ENCODE measurements around the gene SEMA6A. TPM values are rescaled to one million over a fixed set of nuclear protein-coding genes. Genes with fewer than 3 reads are reported as not detected.

SEMA6A gene
- total RNA-seq, 1 experiment from 2014 or later = not detected

GRCh38 chr5:116518423-116518822 lies 56.2 kb downstream of the SEMA6A start:
- DNase-seq = no peak
- H3K4me3 ChIP-seq = no peak overlapping the region
- H3K27me3 ChIP-seq = peaks cover 2% of the 10 kb centered on the region; the same call in 1 of the 2 replicates
- H3K36me3 ChIP-seq = no peaks in the 10 kb centered on the region
- H3K9me3 ChIP-seq = no peaks in the 10 kb centered on the region

DNA sequence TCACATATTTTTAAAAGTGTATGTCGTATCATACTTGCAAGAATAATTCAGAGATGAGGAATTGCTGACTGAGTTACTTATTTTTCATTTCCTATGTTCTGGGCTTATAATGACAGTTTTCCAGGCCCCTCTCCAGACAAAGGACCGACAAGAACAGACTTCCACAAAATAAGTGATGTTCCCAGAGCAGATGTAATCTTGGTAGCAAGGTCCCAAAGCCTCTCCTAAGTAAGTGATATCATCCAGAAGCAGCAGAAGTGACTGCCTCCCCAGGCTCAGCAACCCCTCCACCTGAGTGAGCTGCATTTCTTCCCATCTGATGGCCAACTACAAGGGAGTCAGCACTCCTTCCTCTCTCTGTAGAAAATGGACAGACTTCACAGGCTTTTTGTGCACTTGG lies 57.1 kb downstream of the SEMA6A start:
- DNase-seq = no peak
- H3K9me3 ChIP-seq = no peaks in the 10 kb centered on the region
- H3K4me3 ChIP-seq = no peak overlapping the region
- peaks cover 2% of the 10 kb centered on the region; the same call in 1 of the 2 replicates for H3K27me3 ChIP-seq
- no peaks in the 10 kb centered on the region for H3K36me3 ChIP-seq

GRCh38 chr5:116516021-116516420 lies 58.6 kb downstream of the SEMA6A start:
- no peaks in the 10 kb centered on the region for H3K36me3 ChIP-seq
- no peaks in the 10 kb centered on the region for H3K9me3 ChIP-seq
- H3K27me3 ChIP-seq = peaks cover 2% of the 10 kb centered on the region; the same call in 1 of the 2 replicates
- H3K4me3 ChIP-seq = no peak overlapping the region
- DNase-seq = no peak

GRCh38 chr5:116514421-116514970 lies 60.1 kb downstream of the SEMA6A start:
- H3K9me3 ChIP-seq = no peaks in the 10 kb centered on the region
- H3K27me3 ChIP-seq = peaks cover 2% of the 10 kb centered on the region; the same call in 1 of the 2 replicates
- no peaks in the 10 kb centered on the region for H3K36me3 ChIP-seq
- no peak for DNase-seq
- no peak overlapping the region for H3K4me3 ChIP-seq

GRCh38 chr5:116510517-116510916 lies 64.1 kb downstream of the SEMA6A start:
- peaks cover 6% of the 10 kb centered on the region for H3K27me3 ChIP-seq
- H3K36me3 ChIP-seq = no peaks in the 10 kb centered on the region
- DNase-seq = no peak
- H3K4me3 ChIP-seq = no peak overlapping the region
- no peaks in the 10 kb centered on the region for H3K9me3 ChIP-seq

GRCh38 chr5:116509483-116510244 lies 65.0 kb downstream of the SEMA6A start:
- H3K4me3 ChIP-seq = no peak overlapping the region
- H3K27me3 ChIP-seq = peaks cover 6% of the 10 kb centered on the region
- DNase-seq = no peak
- H3K9me3 ChIP-seq = no peaks in the 10 kb centered on the region
- H3K36me3 ChIP-seq = no peaks in the 10 kb centered on the region

DNA sequence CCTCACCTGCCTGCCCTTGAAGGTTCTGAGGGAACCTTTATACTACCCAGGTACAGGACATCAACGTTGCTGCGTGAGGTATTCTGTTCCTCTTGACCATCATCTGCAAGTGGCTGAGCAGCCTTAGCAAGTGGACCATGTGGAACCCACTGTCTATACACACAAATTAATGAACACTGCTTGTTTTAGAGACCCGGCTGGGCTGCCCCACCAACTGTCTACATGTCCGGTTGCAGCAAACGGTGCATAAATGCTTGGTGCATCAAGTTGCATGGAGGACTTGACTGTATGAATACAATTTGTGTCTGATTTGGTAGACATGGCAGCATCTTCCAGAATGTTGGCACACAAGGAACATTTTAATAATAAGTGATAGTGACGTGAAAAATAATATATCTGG lies 65.8 kb downstream of the SEMA6A start:
- no peak for DNase-seq
- peaks cover 6% of the 10 kb centered on the region for H3K27me3 ChIP-seq
- no peak overlapping the region for H3K4me3 ChIP-seq
- no peaks in the 10 kb centered on the region for H3K36me3 ChIP-seq
- no peaks in the 10 kb centered on the region for H3K9me3 ChIP-seq

- H3K27me3 ChIP-seq = peaks cover 6% of the 10 kb centered on the region
- no peak for DNase-seq
- H3K9me3 ChIP-seq = no peaks in the 10 kb centered on the region
- H3K36me3 ChIP-seq = no peaks in the 10 kb centered on the region
- no peak overlapping the region for H3K4me3 ChIP-seq
Measured at GRCh38 chr5:116507941-116508655, 66.5 kb downstream of the SEMA6A start.

DNA sequence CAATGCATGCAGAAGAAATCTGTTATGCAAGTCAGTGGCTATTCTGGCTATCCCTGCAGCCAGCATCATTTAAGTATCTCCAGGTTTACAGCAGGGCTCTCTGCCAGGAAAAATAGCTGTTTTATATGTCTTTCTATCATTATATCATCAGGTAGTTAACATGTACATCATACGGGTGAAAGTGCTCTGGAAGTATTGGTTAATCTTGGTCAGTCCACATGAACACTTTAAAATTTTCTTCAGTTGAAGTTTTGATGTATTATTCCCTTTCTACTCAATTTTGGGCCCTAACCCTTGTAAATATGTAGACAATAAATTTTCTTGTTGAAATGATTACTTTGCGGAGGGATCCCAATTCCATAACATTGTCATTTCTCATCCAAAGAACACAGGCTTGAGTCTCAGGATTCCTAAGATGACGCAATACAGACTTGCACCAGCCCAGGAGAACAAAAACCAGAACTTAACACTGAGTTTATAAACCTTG lies 67.5 kb downstream of the SEMA6A start:
- no peaks in the 10 kb centered on the region for H3K36me3 ChIP-seq
- no peak for DNase-seq

DNA sequence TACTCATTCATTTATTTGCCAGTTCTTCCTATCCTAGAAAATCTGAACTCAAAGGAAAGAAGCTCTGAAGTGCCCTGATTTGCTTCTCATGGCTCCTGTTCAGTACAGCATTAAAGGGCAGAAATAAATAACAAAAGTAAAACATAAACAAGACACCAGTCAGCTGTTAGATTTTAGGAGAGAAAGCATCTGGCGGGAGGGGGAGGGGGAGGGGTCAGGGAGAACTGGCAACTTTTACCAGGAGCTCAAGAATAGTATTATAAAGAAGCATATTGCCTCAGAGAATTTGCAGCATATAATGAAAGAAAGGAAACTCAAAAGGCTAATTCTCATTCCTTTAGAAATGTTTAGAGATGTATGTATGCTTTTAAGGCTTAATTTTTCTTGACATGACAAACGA lies 68.1 kb downstream of the SEMA6A start:
- no peak overlapping the region for H3K4me3 ChIP-seq
- DNase-seq = no peak
- peaks cover 6% of the 10 kb centered on the region for H3K27me3 ChIP-seq
- no peaks in the 10 kb centered on the region for H3K36me3 ChIP-seq
- H3K9me3 ChIP-seq = no peaks in the 10 kb centered on the region

More for the DNA sequence above, 67.5 kb downstream of the SEMA6A start:
- Histone ChIP-seq H3K27me3 (peaks cover 6% of the 10 kb centered on the region), H3K9me3 (no peaks in the 10 kb centered on the region), H3K4me3 (no peak overlapping the region)

GRCh38 chr5:116504593-116505166 lies 69.9 kb downstream of the SEMA6A start:
- Histone ChIP-seq H3K27me3 (peaks cover 6% of the 10 kb centered on the region), H3K4me3 (no peak overlapping the region), H3K9me3 (no peaks in the 10 kb centered on the region), H3K36me3 (no peaks in the 10 kb centered on the region)
- DNase-seq = no peak

GRCh38 chr5:116502616-116503015 lies 72.0 kb downstream of the SEMA6A start:
- H3K9me3 ChIP-seq = no peaks in the 10 kb centered on the region
- H3K4me3 ChIP-seq = no peak overlapping the region
- no peaks in the 10 kb centered on the region for H3K36me3 ChIP-seq
- DNase-seq = peak; percentile 34
- peaks cover 5% of the 10 kb centered on the region for H3K27me3 ChIP-seq

GRCh38 chr5:116502138-116502537 lies 72.5 kb downstream of the SEMA6A start:
- Histone ChIP-seq H3K4me3 (no peak overlapping the region), H3K9me3 (no peaks in the 10 kb centered on the region), H3K27me3 (peaks cover under 1% of the 10 kb centered on the region; the same call in 1 of the 2 replicates), H3K36me3 (no peaks in the 10 kb centered on the region)
- DNase-seq = no peak

- no peak overlapping the region for H3K4me3 ChIP-seq
- H3K9me3 ChIP-seq = no peaks in the 10 kb centered on the region
- no peaks in the 10 kb centered on the region for H3K27me3 ChIP-seq
- no peaks in the 10 kb centered on the region for H3K36me3 ChIP-seq
- no peak for DNase-seq
Measured at GRCh38 chr5:116498503-116499048, 76.0 kb downstream of the SEMA6A start.

GRCh38 chr5:116497631-116498030 lies 77.0 kb downstream of the SEMA6A start:
- Histone ChIP-seq H3K4me3 (no peak overlapping the region), H3K36me3 (no peaks in the 10 kb centered on the region), H3K9me3 (no peaks in the 10 kb centered on the region), H3K27me3 (no peaks in the 10 kb centered on the region)
- no peak for DNase-seq

- Histone ChIP-seq H3K27me3 (no peaks in the 10 kb centered on the region), H3K36me3 (no peaks in the 10 kb centered on the region), H3K4me3 (no peak overlapping the region), H3K9me3 (no peaks in the 10 kb centered on the region)
- no peak for DNase-seq
Measured at GRCh38 chr5:116495786-116496357, 78.8 kb downstream of the SEMA6A start.
